ENCODE measurements around the gene RAPGEF1.
"Not testable (repeated sequence)": the region's sequence is repeated elsewhere in the genome, so short reads cannot be mapped to it uniquely, and the experiment has no call there.

Gene RAPGEF1

DNA sequence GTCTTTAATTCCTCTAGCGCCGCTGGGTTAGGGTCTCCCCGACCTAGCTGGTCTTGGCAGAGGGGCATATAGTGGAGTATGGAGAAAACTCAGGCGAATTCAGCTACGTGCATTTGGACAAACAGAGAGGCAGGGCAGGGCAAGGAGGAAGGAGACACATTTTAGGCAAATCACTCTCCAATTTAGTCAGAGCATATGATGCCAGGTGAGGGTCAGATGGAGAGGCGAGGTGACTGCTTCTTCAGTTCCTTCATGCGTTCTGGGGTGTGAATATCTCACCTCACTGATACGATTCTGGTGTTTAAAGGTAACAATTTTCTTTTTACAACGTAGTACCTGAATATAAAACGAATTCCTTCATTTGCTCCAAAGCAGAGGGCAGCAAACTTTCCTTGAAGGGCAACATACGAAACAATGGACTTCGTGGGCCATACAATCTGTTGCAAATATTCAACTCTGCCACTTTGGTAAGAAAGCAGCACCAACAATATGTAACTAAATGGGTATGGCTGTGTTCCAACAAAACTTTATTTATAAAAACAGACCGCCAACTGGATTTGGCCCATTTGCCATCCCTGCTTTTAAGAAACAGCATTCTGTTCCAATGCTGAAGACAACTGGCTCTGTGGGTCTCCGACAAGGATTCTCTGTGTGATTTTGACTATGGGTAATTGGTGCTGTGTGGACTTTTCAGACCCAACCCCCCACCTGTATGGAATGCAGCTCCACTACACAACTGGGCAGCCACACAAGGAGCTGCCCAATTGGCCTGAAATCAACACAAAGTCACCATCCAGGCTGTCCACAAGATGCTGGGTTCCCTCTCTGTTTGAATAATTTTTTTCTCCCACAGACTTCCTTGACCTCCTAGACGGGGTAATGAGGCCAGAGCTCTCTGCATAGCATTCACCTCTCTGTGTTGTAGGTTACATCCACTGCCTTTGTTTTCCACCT is 53.8 kb downstream of the RAPGEF1 start:
- DNase-seq (ENCODE audit: low spot score): no peak

DNA sequence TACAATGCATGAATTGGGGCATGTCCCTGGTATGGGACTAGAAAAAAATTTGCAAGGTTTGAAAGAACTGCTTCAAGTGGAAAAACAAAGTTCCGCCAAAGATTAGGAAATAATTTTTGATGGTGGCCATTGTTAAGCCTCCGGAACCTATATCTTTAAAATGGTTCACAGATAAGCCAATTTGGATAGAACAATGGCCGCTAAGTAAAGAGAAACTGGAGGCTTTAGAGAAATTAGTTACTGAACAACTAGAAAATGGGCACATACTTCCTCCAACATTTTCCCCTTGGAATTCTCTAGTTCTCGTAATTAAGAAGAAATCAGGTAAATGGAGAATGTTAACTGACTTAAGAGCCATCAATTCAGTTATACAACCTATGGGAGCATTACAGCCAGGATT is 56.8 kb downstream of the RAPGEF1 start:
- DNase-seq (ENCODE audit: low spot score): not testable (repeated sequence)

DNA sequence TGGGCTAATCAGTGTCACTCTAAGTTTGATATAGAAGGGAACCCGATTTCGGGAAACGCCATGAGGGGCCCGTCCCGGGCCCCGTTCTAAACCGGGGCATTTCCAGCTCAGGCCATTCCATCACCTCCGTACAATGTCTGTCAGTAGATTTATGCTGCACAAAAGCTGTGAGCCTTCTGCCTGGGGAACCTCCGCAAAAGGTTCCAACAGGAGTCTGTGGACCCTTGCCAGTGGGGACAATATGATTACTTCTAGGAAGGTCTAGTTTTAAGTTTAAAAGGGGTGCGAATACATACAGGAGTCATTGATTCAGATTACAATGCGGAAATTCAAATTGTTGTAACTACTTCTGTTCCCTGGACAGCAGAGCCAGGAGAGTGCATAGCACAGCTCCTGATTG is 57.6 kb downstream of the RAPGEF1 start:
- DNase-seq (ENCODE audit: low spot score): no peak

DNA sequence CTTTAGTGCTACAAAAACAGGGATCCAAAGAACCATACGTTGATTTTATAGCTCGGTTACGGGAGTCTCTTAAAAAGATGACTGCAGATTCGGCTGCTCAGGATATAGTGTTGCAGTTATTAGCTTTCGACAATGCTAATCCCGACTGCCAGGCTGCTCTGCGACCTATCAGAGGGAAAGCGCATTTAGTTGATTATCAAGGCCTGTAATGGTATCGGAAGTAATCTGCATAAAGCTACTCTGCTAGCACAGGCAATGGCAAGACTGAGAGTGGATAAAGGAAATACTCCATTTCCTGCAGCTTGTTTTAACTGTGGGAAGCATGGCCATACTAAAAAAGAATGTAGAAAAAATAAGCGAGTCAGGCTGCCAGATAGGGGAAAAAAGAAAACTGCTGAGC is 58.0 kb downstream of the RAPGEF1 start:
- DNase-seq (ENCODE audit: low spot score): not testable (repeated sequence)

DNA sequence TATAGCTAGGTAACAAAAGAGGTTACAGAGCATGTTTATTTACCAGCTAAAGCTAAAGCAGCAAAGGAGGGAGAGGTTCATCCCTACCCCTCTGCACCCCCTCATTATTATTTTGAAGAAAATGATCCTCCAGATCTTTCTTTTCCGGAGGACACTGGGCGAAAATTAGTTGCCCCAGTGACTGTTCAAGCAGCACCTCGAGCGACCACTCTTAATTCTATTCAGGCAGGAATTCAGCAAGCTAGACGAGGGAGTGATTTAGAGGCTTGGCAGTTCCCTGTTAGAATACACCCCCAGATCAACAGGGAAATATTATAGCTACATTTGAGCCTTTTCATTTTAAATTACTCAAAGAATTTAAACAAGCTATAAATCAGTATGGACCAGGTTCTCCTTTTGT is 58.8 kb downstream of the RAPGEF1 start:
- DNase-seq (ENCODE audit: low spot score): not testable (repeated sequence)

DNA sequence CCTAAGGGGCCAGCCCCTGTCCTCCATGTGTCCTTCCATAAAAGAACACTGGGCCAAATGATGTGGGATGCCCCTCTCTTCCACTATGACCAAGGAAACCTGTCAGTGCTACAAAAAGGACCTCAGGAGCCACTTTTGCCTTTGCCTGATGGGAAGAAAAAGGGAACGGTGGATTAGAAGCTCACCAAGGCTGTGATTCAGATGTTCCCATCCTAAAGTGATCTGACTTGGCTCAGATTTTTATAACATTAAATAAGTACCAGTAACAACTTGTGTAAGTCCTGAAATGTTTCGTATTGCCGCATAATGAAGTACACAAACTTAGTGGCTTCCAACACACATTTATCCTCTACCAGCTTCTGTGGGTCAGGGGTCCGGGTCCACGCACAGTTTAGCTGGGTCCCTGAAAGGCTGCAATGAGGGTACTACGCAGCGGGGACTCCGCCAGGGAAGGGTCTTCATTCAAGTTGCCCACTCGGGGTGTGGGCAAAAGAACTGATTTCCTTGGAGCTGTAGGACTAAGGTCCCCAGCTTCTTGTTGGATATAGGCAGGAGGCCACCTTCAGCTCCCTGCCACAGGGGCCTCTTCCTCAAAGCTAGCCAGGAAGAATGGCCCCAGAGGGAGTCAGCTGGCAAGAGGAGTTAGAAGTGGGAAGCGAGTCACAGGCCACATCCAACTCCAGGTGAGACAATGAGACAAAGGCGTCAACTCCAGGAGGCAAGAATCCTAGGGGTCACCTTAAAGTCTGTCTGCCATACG is 60.4 kb downstream of the RAPGEF1 start:
- no peak for DNase-seq (ENCODE audit: low spot score)

DNA sequence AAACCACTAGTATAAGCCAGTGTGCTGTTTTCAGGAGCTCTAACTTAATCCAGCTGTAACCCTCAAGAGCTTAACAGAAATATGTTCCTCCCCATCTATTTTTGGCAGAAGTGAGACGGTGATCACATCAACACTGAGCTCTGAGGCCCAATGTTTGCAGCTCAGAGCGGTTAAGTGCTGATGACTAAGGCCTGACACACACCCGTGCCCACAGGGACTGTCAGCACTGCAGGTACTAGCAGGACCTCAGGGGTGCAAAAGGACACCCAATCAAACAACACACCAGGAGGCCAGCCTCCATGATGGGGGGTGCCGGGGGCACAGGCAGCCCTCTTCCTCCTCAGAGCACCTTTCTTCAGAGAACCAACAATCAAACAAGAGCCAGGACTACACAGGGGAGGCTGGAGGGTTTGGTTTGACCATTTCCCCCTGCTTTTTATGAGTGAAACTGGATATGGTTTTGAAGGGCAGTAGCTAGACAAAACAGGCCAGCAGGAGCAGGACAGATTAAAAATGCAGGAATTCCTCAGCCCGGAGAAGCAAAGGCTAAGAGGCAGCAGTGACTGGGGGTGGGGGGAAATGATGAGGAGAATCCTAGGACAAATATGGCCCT is 61.3 kb downstream of the RAPGEF1 start:
- peak; percentile 91 for DNase-seq (ENCODE audit: low spot score)

DNA sequence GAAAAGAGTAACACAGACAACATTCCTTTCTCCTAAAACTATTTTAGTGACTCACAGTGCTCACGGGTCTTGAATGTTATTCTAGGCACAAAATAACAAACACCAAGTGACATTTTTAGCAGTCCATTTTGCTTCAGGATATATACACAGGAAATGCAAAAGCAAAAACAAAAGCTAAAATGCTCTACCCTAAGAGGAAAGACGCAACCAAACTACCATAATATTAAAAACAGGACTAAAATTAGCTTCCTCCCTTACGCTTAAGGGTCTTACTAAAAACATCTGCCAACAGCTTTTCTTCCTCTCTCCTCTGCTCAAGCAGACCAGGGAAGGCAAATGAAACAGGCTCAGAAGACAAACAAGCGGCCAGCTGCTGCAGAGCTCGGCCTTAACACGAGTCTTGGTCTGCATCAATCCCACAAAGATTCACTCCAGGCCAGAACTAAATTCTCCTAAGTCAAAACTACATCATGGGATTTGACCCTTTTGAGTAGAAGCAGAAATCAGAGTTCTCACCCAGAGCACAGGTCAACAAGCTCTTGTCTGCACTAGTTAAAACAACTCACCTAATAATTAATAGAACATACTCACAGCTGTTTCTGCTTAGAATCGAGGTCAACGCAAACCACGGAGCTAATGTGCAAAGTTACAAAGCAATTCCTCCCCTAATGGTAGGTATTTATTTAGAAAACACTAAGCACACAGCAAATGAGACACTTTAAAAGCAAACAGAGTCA is 62.3 kb downstream of the RAPGEF1 start:
- DNase-seq (ENCODE audit: low spot score): peak; percentile 79

DNA sequence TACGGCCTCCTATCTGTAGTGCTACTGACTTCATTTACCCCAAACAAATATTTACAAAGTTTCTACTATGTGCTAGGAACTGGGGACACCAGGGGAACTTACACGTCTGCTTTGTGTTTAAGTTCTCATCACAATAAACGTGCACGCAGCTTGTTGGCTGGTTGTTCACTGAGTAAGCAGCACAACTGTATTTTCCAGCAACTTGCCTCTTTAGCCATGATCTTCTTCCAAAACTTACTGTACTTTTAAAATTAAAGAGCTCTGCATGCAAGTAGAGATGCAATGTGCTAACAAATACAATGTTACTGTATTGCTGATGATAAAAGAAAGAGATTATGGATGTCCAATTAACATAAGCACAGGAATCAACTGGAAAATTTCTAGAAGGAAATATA is 62.8 kb downstream of the RAPGEF1 start:
- peak; percentile 32 for DNase-seq (ENCODE audit: low spot score)

DNA sequence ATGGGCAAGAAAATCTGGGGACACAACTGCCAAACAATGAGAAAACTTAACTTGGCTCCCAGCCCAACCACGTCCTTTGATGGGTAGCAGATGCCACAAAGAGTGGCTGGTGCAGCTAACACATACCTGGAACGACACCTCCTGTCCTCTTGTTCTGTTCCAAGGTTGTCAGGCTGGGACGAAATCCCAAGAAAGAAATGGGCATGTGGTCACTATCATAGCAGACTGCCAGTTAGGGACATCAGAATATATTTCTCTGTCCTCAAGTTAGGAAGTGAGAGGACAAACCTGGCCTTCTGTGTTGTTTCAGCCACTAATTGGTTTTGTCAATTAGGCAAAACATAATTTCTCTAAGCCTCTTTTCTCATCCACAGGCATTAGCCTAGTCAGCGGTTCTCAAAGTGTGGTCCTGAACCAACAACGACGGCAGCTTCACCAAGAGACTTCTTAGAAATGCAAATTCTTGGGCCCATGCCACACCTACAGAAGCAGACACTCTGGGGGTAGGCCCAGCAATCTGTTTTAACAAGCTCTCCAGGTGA is 63.4 kb downstream of the RAPGEF1 start:
- DNase-seq (ENCODE audit: low spot score): no peak

DNA sequence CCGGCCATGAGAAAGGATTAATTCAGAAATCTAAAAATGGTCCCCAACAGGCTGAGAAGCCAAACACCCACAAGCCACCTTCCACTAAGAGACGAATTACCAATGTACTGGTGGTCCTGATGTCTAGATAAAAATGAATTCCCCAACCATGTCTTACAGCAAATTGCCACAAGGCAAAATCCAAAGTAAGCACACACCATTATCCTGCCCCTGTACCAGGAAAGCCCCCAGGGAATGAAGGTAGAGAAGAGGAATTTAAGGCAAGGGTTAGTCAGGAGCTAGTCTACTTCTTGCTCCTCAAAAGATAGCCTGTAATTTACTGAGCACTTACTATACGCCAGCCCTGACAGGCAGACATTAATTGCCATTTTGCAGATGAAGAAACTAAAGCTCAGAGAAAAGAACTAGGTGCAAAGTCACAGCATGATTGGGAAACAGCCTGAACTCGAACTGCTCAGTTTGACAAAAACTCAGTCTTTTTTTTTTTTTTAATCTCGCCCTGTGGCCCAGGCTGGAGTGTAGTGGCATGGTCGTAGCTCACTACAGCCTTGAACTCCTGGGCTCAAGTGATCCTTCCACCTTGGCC is 64.3 kb downstream of the RAPGEF1 start:
- DNase-seq (ENCODE audit: low spot score): no peak

DNA sequence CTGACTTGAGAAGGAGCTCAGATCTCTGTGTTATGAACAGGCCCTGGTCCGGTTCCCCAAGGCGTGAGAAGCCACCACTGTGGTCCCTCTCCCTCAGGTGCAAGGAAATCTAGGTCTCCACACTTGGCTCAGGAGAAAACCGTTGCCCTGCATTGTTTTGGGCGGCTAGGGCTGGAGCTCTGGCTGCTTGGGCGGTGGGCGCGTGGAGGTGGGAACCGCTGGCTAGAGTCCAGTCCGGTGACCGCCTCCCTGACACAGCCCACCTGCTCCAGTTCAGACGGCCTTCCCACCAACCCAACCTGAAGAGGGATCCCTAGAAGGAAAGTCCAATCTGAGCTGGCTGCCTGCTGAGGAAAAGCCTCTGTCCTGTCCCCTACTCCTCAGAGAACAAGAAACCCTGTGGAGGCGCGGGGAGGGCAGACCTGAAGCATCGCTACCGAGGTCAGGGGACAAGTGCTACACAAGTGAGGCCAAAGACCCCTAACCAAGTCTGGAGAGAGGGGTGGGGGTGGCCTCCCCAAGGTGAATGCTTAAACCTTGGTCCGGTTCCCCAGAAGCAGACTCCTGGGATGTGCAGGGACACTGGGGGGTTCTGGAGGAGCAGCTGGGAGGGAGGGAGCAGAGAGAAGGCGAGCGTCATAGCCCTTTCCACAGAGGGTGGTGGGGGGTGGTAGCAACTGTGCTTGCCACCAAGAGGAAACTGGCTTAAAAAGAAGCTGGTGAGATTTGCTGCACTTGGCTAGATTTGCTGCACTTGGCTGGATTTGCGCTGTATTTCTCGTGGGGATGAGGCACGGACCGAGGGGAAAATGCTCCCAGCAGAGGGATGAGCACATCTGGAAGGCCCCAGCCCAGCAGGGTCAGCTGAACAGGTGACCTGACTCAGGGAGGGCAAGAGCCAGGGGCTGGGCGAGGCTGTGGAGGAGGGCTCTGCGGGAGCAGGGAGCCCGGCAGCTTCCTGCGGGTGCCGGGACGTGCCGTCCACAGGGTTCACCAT is 65.2 kb downstream of the RAPGEF1 start:
- DNase-seq (ENCODE audit: low spot score): no peak

DNA sequence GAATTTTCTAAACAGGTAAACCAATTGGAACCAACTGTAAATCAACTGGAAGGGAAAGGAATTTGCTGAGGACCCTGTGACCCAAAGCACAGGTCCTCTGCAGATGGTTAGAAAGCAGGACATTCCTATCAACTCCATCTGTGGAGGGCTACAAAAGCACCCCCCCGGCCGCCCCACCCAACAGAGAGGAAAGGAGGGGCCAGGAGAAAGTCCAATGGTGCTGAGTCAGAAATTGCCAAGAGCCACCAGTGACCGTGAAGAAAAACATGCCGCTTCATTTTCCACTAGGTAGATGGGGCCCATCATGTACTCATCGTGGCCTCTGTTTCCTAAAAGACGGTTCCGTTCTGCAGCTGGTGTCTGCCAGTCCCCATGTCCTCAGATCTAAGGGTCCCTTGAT is 66.3 kb downstream of the RAPGEF1 start:
- no peak for DNase-seq (ENCODE audit: low spot score)

DNA sequence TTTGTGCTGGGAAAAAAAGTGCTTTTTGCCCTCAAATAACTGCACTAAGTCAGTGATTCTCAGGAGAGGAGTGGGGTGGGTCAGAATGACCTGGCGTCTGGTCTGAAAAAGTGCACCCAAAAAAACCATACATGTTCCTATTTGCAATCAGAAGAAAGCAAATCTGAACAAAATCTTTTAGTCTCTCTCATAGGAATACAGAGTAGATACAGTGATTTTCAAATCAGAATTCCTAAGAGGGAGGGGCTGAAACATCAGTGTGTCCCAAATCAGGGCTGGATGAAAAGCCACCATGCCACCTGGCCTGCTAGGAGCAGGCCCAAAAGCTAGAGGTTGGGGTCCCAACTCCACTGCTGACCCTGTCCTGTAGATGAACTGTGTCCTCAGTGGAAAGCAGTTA is 66.8 kb downstream of the RAPGEF1 start:
- no peak for DNase-seq (ENCODE audit: low spot score)

DNA sequence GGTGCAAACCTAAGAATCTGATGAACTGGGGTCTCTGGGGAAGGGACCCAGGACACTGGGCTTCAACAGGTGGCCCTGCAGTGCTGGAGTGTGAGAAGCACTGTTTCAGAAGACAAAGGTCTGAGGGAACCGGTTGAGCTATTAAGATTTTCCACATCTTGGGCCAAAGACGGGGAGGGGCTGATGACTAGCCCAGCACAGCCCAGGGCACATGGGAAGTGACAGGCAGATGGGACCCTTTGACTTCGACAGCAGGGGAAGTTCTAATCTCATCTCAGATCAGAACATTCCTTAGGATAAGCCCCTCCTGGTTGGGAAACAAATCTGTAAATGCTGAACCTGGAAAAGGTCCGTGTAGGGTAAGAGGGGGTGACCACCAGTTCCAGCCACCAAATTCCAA is 67.4 kb downstream of the RAPGEF1 start:
- DNase-seq (ENCODE audit: low spot score): no peak

DNA sequence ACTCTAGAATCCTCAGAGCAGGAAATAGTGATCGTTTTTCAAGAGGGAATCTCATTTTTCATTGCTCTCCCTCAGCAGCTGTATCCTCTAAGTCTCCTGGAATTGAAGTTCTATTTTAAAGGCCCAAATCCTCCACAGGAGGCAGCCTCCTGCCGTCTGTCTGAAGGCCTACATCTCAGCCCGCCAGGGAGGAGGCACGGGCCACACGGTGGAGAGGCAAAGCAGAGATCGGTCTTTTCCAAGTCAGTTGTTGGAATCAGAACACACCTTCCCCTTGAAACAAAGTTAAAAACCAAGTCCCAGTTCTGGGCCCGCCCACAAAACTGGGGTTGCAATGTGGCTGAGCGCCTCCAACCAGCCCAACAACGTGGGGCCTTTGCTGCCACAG is 68.7 kb downstream of the RAPGEF1 start:
- no peak for DNase-seq (ENCODE audit: low spot score)

DNA sequence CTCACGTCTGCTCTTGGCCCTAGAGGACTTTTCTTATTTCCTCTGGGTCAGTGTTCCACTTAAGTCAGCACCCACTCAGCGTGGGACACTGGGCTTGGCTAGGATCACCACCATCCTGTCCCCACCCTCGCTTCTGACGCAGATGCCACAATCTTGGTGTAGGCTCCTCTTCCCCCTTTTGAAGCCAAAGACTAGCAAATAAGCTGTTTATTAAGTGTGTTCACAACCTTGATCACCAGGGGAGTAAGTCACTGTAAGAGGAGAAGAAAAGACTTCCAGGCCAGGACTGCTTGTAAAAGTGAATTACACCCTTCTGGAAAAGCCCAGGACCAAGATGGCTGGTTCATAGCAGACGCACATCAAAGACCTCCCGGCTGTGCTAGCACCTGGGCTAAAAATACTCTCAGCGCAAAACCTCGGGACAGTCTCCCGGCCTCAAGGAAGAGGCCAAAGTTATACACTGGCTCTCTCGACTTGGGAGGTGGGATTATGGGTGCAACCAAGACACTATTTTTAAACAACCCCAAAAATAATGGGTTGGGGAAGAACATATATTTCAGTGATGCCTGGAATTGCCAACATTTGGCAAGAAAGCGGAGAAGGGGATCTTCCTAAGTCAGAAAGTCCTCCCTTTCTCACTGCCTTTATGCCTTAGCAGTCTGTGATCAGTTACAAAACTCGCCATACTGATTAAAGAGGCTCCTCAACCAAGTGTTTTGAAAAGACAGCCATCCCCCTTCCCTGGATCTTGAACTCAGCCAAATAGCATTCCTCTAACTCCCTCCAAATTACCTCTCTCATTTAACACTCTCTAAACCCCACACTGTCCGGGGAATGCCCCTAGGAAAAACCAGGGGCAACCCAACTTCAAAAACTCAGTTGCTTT is 69.4 kb downstream of the RAPGEF1 start:
- no peak for DNase-seq (ENCODE audit: low spot score)

DNA sequence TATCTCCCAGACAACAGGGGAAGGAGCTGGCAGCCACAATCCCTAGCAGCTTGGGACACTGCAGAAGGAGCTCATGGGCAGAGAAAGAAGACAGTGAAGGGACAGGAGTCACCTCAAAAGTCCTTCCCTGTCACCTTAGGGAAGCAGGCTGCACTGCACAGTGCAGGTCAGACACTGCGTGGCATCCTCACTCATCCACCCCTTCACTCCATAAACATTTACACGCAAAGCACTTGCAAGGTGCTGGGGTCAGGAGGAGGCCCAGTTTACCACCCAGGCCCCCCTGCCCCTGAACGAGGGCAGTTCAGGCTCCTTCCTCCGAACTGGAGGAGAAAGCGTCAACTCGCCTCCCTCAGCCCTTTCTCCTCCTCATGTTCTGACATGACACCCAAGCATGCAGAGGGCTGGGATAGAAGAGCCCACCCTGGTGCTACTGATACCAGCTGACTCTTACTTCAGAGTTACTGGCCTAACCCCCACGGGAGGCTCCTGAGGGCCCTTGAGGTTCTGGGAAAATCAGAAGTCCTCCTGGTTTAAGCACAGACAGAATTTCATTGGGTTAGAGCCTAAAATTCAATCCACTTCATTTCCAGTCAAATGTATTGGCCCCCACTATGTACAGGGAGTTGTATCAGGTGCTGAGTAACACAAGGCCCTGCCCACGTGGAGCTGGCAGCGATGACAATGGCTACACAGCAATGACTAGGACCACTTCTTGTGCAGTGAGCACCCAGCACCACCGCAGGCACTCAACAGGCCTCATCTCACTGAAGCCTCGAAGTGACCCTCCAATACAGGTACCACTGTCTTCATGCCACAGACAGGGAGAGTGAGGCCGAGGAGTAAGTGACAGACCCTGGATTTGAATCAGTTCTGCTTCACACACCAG is 70.4 kb downstream of the RAPGEF1 start:
- DNase-seq (ENCODE audit: low spot score): no peak
